ENCODE measurements around the gene BAG3. TPM values are rescaled to one million over a fixed set of nuclear protein-coding genes. Genes with fewer than 3 reads are reported as not detected.
A peak's percentile ranks its signal among the peaks of the same experiment; 100 is the strongest.

Gene BAG3
- polyA plus RNA-seq, 1 donor from 2014 or later = 0.61 TPM

DNA sequence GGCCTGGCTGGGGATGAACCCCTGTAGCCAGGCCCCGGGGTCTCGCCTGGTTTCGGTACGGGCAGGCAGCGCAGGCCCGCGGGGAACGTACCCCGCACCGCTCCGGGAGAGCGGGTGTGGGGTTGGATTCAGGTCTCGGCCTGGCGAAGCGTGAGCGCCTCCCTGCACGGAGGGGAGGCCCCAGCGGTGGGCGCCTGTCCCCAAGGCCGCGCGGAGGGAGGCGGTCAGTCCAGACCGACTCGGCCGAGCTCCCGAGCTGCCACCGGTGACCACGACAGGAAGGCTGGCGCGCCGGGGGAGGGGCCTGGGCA, 74.3 kb downstream of the BAG3 start:
- H3K27me3 ChIP-seq (ENCODE audit: insufficient read depth, low read depth, low read length) = no peaks in the 10 kb centered on the region
- no peaks in the 10 kb centered on the region for H3K9me2 ChIP-seq (ENCODE audit: insufficient read depth, low read length)
- H3K27ac ChIP-seq (ENCODE audit: low read length) = peak overlapping the region; percentile 81
- H3K4me2 ChIP-seq (ENCODE audit: low read length) = peak overlapping the region; percentile 43
- no peaks in the 10 kb centered on the region for H3K36me3 ChIP-seq (ENCODE audit: insufficient read depth, low read length)
- no peaks in the 10 kb centered on the region for H3K9me3 ChIP-seq (ENCODE audit: low read length)
- H3K9ac ChIP-seq (ENCODE audit: low read length) = peak overlapping the region; percentile 87
- peaks cover 25% of the 10 kb centered on the region for H3K79me2 ChIP-seq (replicated peaks; ENCODE audit: insufficient read depth, low read length)
- no peaks in the 10 kb centered on the region for H4K20me1 ChIP-seq (ENCODE audit: insufficient read depth)
- no peaks in the 10 kb centered on the region for H3F3A ChIP-seq (ENCODE audit: insufficient read depth, low read length, poor library complexity, severe bottlenecking)
- TF ChIP-seq, protein P1, sequence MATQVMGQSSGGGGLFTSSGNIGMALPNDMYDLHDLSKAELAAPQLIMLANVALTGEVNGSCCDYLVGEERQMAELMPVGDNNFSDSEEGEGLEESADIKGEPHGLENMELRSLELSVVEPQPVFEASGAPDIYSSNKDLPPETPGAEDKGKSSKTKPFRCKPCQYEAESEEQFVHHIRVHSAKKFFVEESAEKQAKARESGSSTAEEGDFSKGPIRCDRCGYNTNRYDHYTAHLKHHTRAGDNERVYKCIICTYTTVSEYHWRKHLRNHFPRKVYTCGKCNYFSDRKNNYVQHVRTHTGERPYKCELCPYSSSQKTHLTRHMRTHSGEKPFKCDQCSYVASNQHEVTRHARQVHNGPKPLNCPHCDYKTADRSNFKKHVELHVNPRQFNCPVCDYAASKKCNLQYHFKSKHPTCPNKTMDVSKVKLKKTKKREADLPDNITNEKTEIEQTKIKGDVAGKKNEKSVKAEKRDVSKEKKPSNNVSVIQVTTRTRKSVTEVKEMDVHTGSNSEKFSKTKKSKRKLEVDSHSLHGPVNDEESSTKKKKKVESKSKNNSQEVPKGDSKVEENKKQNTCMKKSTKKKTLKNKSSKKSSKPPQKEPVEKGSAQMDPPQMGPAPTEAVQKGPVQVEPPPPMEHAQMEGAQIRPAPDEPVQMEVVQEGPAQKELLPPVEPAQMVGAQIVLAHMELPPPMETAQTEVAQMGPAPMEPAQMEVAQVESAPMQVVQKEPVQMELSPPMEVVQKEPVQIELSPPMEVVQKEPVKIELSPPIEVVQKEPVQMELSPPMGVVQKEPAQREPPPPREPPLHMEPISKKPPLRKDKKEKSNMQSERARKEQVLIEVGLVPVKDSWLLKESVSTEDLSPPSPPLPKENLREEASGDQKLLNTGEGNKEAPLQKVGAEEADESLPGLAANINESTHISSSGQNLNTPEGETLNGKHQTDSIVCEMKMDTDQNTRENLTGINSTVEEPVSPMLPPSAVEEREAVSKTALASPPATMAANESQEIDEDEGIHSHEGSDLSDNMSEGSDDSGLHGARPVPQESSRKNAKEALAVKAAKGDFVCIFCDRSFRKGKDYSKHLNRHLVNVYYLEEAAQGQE (IDR thresholded peaks at IDR 0.05; ENCODE audit: borderline replicate concordance) = no peak
- TF ChIP-seq RAD21 (conservative IDR thresholded peaks at IDR 0.05) = no peak
- TF ChIP-seq SMC3 (conservative IDR thresholded peaks at IDR 0.05; ENCODE audit: poor library complexity) = no peak
- TF ChIP-seq MXI1 (conservative IDR thresholded peaks at IDR 0.05; ENCODE audit: poor library complexity, severe bottlenecking) = peak; percentile 5
- peak; percentile 82 for TF ChIP-seq POLR2AphosphoS5 (IDR thresholded peaks at IDR 0.05)
- no peak for TF ChIP-seq TAF1 (IDR thresholded peaks at IDR 0.05; ENCODE audit: low read depth)
- TF ChIP-seq, protein P2, sequence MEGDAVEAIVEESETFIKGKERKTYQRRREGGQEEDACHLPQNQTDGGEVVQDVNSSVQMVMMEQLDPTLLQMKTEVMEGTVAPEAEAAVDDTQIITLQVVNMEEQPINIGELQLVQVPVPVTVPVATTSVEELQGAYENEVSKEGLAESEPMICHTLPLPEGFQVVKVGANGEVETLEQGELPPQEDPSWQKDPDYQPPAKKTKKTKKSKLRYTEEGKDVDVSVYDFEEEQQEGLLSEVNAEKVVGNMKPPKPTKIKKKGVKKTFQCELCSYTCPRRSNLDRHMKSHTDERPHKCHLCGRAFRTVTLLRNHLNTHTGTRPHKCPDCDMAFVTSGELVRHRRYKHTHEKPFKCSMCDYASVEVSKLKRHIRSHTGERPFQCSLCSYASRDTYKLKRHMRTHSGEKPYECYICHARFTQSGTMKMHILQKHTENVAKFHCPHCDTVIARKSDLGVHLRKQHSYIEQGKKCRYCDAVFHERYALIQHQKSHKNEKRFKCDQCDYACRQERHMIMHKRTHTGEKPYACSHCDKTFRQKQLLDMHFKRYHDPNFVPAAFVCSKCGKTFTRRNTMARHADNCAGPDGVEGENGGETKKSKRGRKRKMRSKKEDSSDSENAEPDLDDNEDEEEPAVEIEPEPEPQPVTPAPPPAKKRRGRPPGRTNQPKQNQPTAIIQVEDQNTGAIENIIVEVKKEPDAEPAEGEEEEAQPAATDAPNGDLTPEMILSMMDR (IDR thresholded peaks at IDR 0.05; ENCODE audit: poor library complexity, severe bottlenecking) = no peak
- no peak for TF ChIP-seq EZH2 (IDR thresholded peaks at IDR 0.05; ENCODE audit: borderline replicate concordance, insufficient read depth, low read length, poor library complexity, severe bottlenecking)
- TF ChIP-seq EP300 (conservative IDR thresholded peaks at IDR 0.05; ENCODE audit: poor library complexity, severe bottlenecking) = no peak
- H2AFZ ChIP-seq (ENCODE audit: low read depth, low read length) = peak overlapping the region; percentile 69
- peak overlapping the region; percentile 76 for H3K4me3 ChIP-seq (ENCODE audit: low read length)

DNA sequence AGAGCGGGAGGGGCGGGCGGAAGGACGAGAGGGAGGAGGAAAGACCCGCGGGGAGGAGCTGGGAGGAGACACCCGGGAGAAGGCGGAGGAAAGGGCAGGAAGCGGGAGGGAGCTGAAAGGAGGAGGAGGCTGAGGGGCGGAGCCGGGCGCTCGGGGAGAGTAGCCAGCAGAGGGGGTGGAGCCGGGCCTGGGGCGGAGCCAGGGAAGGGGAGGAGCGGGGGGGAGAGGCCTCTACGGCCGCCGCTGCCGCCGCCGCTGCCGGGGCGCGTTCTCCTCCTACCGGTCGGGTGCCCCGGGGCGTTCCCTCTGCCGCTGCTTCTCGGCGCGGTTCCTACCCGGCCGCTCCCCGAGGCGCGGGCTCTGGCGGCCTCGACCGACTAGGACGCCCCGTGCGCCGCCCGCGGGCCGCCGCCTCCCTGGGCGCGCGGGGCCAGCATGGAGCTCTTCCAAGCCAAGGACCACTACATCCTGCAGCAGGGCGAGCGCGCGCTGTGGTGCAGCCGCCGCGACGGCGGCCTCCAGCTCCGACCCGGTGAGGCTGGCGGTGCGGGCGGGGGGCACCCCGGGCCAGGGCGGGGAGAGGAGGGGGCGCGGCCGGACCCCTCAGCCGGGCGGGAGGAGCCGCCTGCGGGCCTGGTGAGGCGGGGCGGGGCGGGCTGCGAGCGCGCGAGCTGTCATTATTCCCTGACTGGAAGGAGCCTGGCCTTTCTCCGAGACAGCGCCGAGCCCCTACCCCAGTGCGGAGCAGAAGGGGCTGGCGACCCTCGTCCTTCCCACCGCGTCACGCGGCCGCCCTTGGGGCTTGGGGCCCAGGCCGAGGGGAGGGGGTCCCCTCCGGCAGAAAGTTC, 74.9 kb downstream of the BAG3 start, which contains the start of gene INPP5F:
INPP5F (plus strand) TSS at position 223 of the 848 bp plus-strand sequence; CDS start at position 436, 213 bp downstream.
- peak within 1 kb of the TSS; percentile 81 for H3K27ac ChIP-seq (ENCODE audit: low read length)
- H3K27me3 ChIP-seq (ENCODE audit: insufficient read depth, low read depth, low read length) = no peaks in the 10 kb centered on the region
- H4K20me1 ChIP-seq (ENCODE audit: insufficient read depth) = no peaks in the 10 kb centered on the region
- H3K4me2 ChIP-seq (ENCODE audit: low read length) = peak within 1 kb of the TSS; percentile 80
- no peaks in the 10 kb centered on the region for H3K36me3 ChIP-seq (ENCODE audit: insufficient read depth, low read length)
- peaks cover 25% of the 10 kb centered on the region for H3K79me2 ChIP-seq (replicated peaks; ENCODE audit: insufficient read depth, low read length)
- H3K4me3 ChIP-seq (ENCODE audit: low read length) = peak within 1 kb of the TSS; percentile 76
- H3F3A ChIP-seq (ENCODE audit: insufficient read depth, low read length, poor library complexity, severe bottlenecking) = no peaks in the 10 kb centered on the region
- H3K9me3 ChIP-seq (ENCODE audit: low read length) = no peaks in the 10 kb centered on the region
- no peaks in the 10 kb centered on the region for H3K9me2 ChIP-seq (ENCODE audit: insufficient read depth, low read length)
- H3K9ac ChIP-seq (ENCODE audit: low read length) = peak within 1 kb of the TSS; percentile 87
- peak within 1 kb of the TSS; percentile 69 for H2AFZ ChIP-seq (ENCODE audit: low read depth, low read length)
- peak; percentile 45 for TF ChIP-seq SMC3 (conservative IDR thresholded peaks at IDR 0.05; ENCODE audit: poor library complexity)
- TF ChIP-seq, protein P2 (IDR thresholded peaks at IDR 0.05; ENCODE audit: poor library complexity, severe bottlenecking) = peak; percentile 48
- peak; percentile 68 for TF ChIP-seq TAF1 (IDR thresholded peaks at IDR 0.05; ENCODE audit: low read depth)
- TF ChIP-seq, protein P1 (IDR thresholded peaks at IDR 0.05; ENCODE audit: borderline replicate concordance) = peak; percentile 11
- peak; percentile 75 for TF ChIP-seq POLR2AphosphoS5 (IDR thresholded peaks at IDR 0.05)
- peak; percentile 79 for TF ChIP-seq MXI1 (conservative IDR thresholded peaks at IDR 0.05; ENCODE audit: poor library complexity, severe bottlenecking)
- no peak for TF ChIP-seq EZH2 (IDR thresholded peaks at IDR 0.05; ENCODE audit: borderline replicate concordance, insufficient read depth, low read length, poor library complexity, severe bottlenecking)
- peak; percentile 35 for TF ChIP-seq RAD21 (conservative IDR thresholded peaks at IDR 0.05)
- no peak for TF ChIP-seq EP300 (conservative IDR thresholded peaks at IDR 0.05; ENCODE audit: poor library complexity, severe bottlenecking)

Data from neural cell (in vitro differentiated cells).